Trophoblast cell (in vitro differentiated cells and primary cell): ENCODE data around the gene PRRX2.

Experiments used
- DNase-seq, 2 donors: peaks; one replicate each; pipeline ENCODE4 v3.0.0-alpha.2; 2016
- H2AFZ ChIP-seq: 2 replicates; pipeline ENCODE4 v1.6.1; 2013; ENCODE audit warnings: low read length, moderate library complexity, mild to moderate bottlenecking; ENCODE audit not compliant: insufficient read depth, poor library complexity
- H2AK5ac ChIP-seq: 2 replicates; pipeline ENCODE4 v1.6.1; 2013; ENCODE audit warnings: mild to moderate bottlenecking, low read length
- H2BK120ac ChIP-seq: 2 replicates; pipeline ENCODE4 v1.6.1; 2013; ENCODE audit warnings: low read length, mild to moderate bottlenecking, moderate library complexity; ENCODE audit not compliant: insufficient read depth, poor library complexity
- H2BK12ac ChIP-seq: 2 replicates; pipeline ENCODE4 v1.6.1; 2013; ENCODE audit warnings: mild to moderate bottlenecking, low read length, moderate library complexity
- H2BK5ac ChIP-seq: 2 replicates; pipeline ENCODE4 v1.6.1; 2013; ENCODE audit warnings: low read length, low read depth, moderate library complexity, mild to moderate bottlenecking; ENCODE audit not compliant: poor library complexity
- H3K14ac ChIP-seq: 2 replicates; pipeline ENCODE4 v1.6.1; 2013; ENCODE audit warnings: mild to moderate bottlenecking, low read length
- H3K18ac ChIP-seq: 2 replicates; pipeline ENCODE4 v1.6.1; 2013; ENCODE audit warnings: mild to moderate bottlenecking, low read length
- H3K23ac ChIP-seq: 2 replicates; pipeline ENCODE4 v1.6.1; 2013; ENCODE audit warnings: low read length
- H3K27ac ChIP-seq: 2 replicates; pipeline ENCODE4 v1.5.1; 2013; ENCODE audit warnings: low read depth, mild to moderate bottlenecking, inconsistent platforms, low read length, moderate library complexity
- H3K27me3 ChIP-seq: 2 replicates; pipeline ENCODE4 v1.6.1; 2013; ENCODE audit warnings: inconsistent platforms, mild to moderate bottlenecking, low read length, moderate library complexity; ENCODE audit not compliant: insufficient read depth
- H3K36me3 ChIP-seq, 2 experiments: 1 replicate in 1 of 2; 2 replicates in 1 of 2; pipeline ENCODE4 v1.6.1; 2013; ENCODE audit warnings: low read length in 2 of 2, mild to moderate bottlenecking in 2 of 2, moderate library complexity in 1 of 2; ENCODE audit not compliant: insufficient read depth in 2 of 2, control insufficient read depth in 1 of 2
- H3K4ac ChIP-seq: 2 replicates; pipeline ENCODE4 v1.6.1; 2013; ENCODE audit warnings: low read depth, mild to moderate bottlenecking, low read length, moderate library complexity
- H3K4me1 ChIP-seq, 2 experiments: 1 replicate in 1 of 2; 2 replicates in 1 of 2; pipeline ENCODE4 v1.6.1; 2013; ENCODE audit warnings: low read length in 2 of 2, mild to moderate bottlenecking in 2 of 2, moderate library complexity in 1 of 2; ENCODE audit not compliant: insufficient read depth in 2 of 2, control insufficient read depth in 1 of 2
- H3K4me2 ChIP-seq: 2 replicates; pipeline ENCODE4 v1.6.1; 2013; ENCODE audit warnings: inconsistent platforms, mild to moderate bottlenecking, low read length, moderate library complexity
- H3K4me3 ChIP-seq: 2 replicates; pipeline ENCODE4 v1.5.1; 2013; ENCODE audit warnings: mild to moderate bottlenecking, low read depth, low read length, inconsistent platforms
- H3K79me1 ChIP-seq: one replicate; pipeline ENCODE4 v1.6.1; 2013; ENCODE audit warnings: low read length
- H3K79me2 ChIP-seq: 2 replicates; pipeline ENCODE4 v1.6.1; 2013; ENCODE audit warnings: low read length, mild to moderate bottlenecking; ENCODE audit not compliant: control insufficient read depth, insufficient read depth, poor library complexity
- H3K9ac ChIP-seq: 2 replicates; pipeline ENCODE4 v1.6.1; 2013; ENCODE audit warnings: mild to moderate bottlenecking, low read length
- H3K9me3 ChIP-seq: 2 replicates; pipeline ENCODE4 v1.6.1; 2013; ENCODE audit warnings: low read depth, mild to moderate bottlenecking, control low read depth, inconsistent platforms, low read length; ENCODE audit not compliant: insufficient read depth
- H4K12ac ChIP-seq: 2 replicates; pipeline ENCODE4 v1.6.1; 2013; ENCODE audit warnings: low read depth, mild to moderate bottlenecking, low read length, moderate library complexity
- H4K8ac ChIP-seq: 2 replicates; pipeline ENCODE4 v1.6.1; 2013; ENCODE audit warnings: low read depth, mild to moderate bottlenecking, low read length, moderate library complexity
- H4K91ac ChIP-seq: one replicate; pipeline ENCODE4 v1.6.1; 2013; ENCODE audit warnings: low read depth, mild to moderate bottlenecking, low read length, moderate library complexity
- WGBS: extraction: QIAGEN DNeasy Blood & Tissue Kit; methylation state at CpG from one replicate; pipeline ENCODE4 v1.1.7; 2013; ENCODE audit warnings: missing lambda C conversion rate; ENCODE audit not compliant: insufficient read length, insufficient coverage; ENCODE audit errors: extremely low coverage; 5-methylcytosine and 5-hydroxymethylcytosine counted together

The PRRX2 gene

DNA sequence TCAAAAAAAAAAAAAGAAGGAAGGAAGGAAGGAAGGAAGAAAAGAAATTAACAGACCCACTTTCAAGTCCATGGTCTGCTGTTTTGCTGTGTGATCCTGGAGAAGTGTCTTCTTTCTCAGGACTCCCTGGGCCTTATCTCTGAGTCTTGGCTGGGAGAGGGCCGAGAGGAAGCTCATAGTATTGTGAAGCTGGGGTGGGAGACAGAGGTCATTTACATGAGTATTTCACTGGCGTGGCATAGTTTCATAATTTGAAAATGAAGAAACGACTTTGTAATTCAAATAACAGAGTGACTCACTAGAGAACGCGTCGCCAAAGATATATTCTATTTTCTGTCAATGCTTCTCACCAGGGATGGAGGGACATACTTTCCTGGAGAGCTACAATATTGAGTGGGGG lies 42.1 kb upstream of the PRRX2 start:
- H3K79me1 ChIP-seq, result peaks cover 18% of the 10 kb centered on the region
- H2AK5ac ChIP-seq, result no peak overlapping the region
- H3K9me3 ChIP-seq, result peaks cover 2% of the 10 kb centered on the region
- H4K12ac ChIP-seq, result no peak overlapping the region
- peak in 1 of 2 donors; percentile 9 for DNase-seq
- no peak overlapping the region for H3K27ac ChIP-seq
- H2BK120ac ChIP-seq, result no peak overlapping the region
- H3K79me2 ChIP-seq, result peaks cover 23% of the 10 kb centered on the region
- no CpG with 5 or more reads among the region's 6 CpGs for WGBS
- peaks cover 2% of the 10 kb centered on the region for H3K27me3 ChIP-seq
- H3K9ac ChIP-seq, result no peak overlapping the region
- H3K36me3 ChIP-seq, result peaks cover 7% of the 10 kb centered on the region in 2 experiments
- no peak overlapping the region for H3K14ac ChIP-seq
- no peak overlapping the region for H2BK5ac ChIP-seq
- H2AFZ ChIP-seq, result no peak overlapping the region
- no peak overlapping the region for H4K91ac ChIP-seq
- H2BK12ac ChIP-seq, result no peak overlapping the region
- no peak overlapping the region for H3K18ac ChIP-seq
- no peak overlapping the region for H3K4ac ChIP-seq
- H4K8ac ChIP-seq, result no peak overlapping the region
- H3K23ac ChIP-seq, result no peak overlapping the region
- H3K4me2 ChIP-seq, result no peak overlapping the region
- H3K4me3 ChIP-seq, result no peak overlapping the region
- H3K4me1 ChIP-seq, result peaks cover 15 to 27% of the 10 kb centered on the region in 2 experiments

GRCh38 chr9:129624168-129624759 lies 41.2 kb upstream of the PRRX2 start:
- peaks cover 25% of the 10 kb centered on the region for H3K79me2 ChIP-seq
- WGBS, result no CpG with 5 or more reads among the region's 12 CpGs

GRCh38 chr9:129624947-129625346 lies 40.5 kb upstream of the PRRX2 start:
- Histone ChIP-seq H2BK12ac (no peak overlapping the region), H2BK120ac (no peak overlapping the region), H2AFZ (no peak overlapping the region), H3K9ac (no peak overlapping the region), H4K12ac (no peak overlapping the region), H3K9me3 (peaks cover 2% of the 10 kb centered on the region), H3K18ac (no peak overlapping the region), H3K4me2 (no peak overlapping the region), H3K79me1 (peaks cover 17% of the 10 kb centered on the region), H2AK5ac (no peak overlapping the region), H3K27ac (no peak overlapping the region), H3K4ac (no peak overlapping the region), H3K79me2 (peaks cover 24% of the 10 kb centered on the region), H3K4me3 (no peak overlapping the region), H4K8ac (no peak overlapping the region), H3K27me3 (peaks cover 2% of the 10 kb centered on the region), H2BK5ac (no peak overlapping the region), H3K23ac (no peak overlapping the region), H3K14ac (no peak overlapping the region), H3K4me1 (peaks cover 11 to 24% of the 10 kb centered on the region in 2 experiments), H4K91ac (no peak overlapping the region), H3K36me3 (peaks cover 11% of the 10 kb centered on the region in 2 experiments)
- no CpG with 5 or more reads among the region's 9 CpGs for WGBS
- DNase-seq, result peak; percentile 68 to 81

More at GRCh38 chr9:129624168-129624759, 41.2 kb upstream of the PRRX2 start:
- Histone ChIP-seq H3K9me3 (peaks cover 2% of the 10 kb centered on the region), H3K4me3 (no peak overlapping the region), H3K14ac (no peak overlapping the region), H3K27me3 (peaks cover 2% of the 10 kb centered on the region), H3K4me2 (no peak overlapping the region), H3K27ac (no peak overlapping the region), H3K4ac (no peak overlapping the region), H2BK120ac (no peak overlapping the region), H3K4me1 (peaks cover 15 to 27% of the 10 kb centered on the region in 2 experiments), H4K91ac (no peak overlapping the region), H4K12ac (no peak overlapping the region), H2BK12ac (no peak overlapping the region), H2BK5ac (no peak overlapping the region), H2AK5ac (no peak overlapping the region), H3K9ac (no peak overlapping the region), H4K8ac (no peak overlapping the region), H2AFZ (no peak overlapping the region), H3K23ac (no peak overlapping the region), H3K36me3 (peaks cover 7 to 8% of the 10 kb centered on the region in 2 experiments), H3K79me1 (peaks cover 18% of the 10 kb centered on the region), H3K18ac (no peak overlapping the region)
- peak; percentile 27 to 74 for DNase-seq

DNA sequence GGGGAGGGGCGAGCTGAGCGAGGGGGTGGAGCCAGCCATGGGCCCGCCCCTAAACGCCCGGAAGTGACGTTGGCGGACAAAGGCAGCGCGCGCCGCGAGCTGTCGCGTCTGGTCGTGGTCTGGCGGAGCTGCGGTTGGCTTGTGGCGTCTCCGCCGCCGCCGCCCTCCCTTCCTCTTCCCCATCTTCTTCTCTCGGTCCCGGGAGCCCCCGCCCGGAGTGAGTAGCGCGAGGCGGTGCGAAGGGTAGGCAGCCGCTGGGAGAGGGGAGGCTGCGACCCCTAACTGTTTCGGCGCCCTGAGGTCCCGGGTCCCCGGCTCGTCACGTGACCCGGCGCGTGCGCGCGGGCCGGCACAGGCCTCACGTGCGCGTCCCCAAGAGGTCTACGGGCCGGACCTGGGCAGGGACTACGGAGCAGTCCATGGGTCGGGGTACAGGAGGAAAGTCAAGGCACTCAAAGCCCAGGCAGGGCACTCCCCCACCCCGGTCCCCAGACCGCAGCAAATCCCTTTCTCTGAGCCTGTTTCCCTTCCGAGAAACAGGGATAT lies 39.3 kb upstream of the PRRX2 start, which contains the start of gene NTMT1:
Gene NTMT1, plus strand, starts transcription at position 85 of the 546 bp plus-strand sequence. CDS start 6,541 bp downstream, outside the sequence.
- peak within 1 kb of the TSS; percentile 98 for H4K8ac ChIP-seq
- H2AFZ ChIP-seq, result peak within 1 kb of the TSS; percentile 90
- H3K9me3 ChIP-seq, result peaks cover 2% of the 10 kb centered on the region
- peak within 1 kb of the TSS; percentile 70 for H3K27ac ChIP-seq
- peaks cover 18% of the 10 kb centered on the region for H3K79me2 ChIP-seq
- H2AK5ac ChIP-seq, result peak within 1 kb of the TSS; percentile 93
- peaks cover 10% of the 10 kb centered on the region for H3K79me1 ChIP-seq
- peak within 1 kb of the TSS; percentile 90 for H3K4me3 ChIP-seq
- peak within 1 kb of the TSS; percentile 94 for H4K91ac ChIP-seq
- peak within 1 kb of the TSS; percentile 87 for H3K9ac ChIP-seq
- H3K4ac ChIP-seq, result peak within 1 kb of the TSS; percentile 64
- H3K4me1 ChIP-seq, result peaks cover 8 to 16% of the 10 kb centered on the region in 2 experiments
- peak within 1 kb of the TSS; percentile 95 for H2BK5ac ChIP-seq
- H3K23ac ChIP-seq, result no peak within 1 kb of the TSS
- peak within 1 kb of the TSS; percentile 83 for H4K12ac ChIP-seq
- peaks cover 11% of the 10 kb centered on the region in 2 experiments for H3K36me3 ChIP-seq
- no CpG with 5 or more reads among the region's 55 CpGs for WGBS
- peak within 1 kb of the TSS; percentile 27 for H2BK12ac ChIP-seq
- H3K27me3 ChIP-seq, result peaks cover under 1% of the 10 kb centered on the region
- H3K14ac ChIP-seq, result peak within 1 kb of the TSS; percentile 98
- peak within 1 kb of the TSS; percentile 88 for H3K4me2 ChIP-seq
- peak; percentile 84 to 96 for DNase-seq
- peak within 1 kb of the TSS; percentile 84 for H2BK120ac ChIP-seq
- peak within 1 kb of the TSS; percentile 96 for H3K18ac ChIP-seq
